GM19463 (cell line): ENCODE results near the gene BCL7A.

ENCODE experiments used
- ATAC-seq: cut with Tn5 transposase; IDR thresholded peaks from one replicate; pipeline ENCODE4 v1.9.1; 2021; ENCODE audit warnings: mild to moderate bottlenecking, moderate library complexity; ENCODE audit not compliant: unreplicated experiment

BCL7A gene

GRCh38 chr12:121996945-121997612 lies 24.6 kb upstream of the BCL7A start:
- ATAC-seq, result no peak

GRCh38 chr12:122001466-122002209 lies 20.0 kb upstream of the BCL7A start:
- ATAC-seq, result no peak

- ATAC-seq, result no peak
Measured at GRCh38 chr12:122003651-122004611, 17.8 kb upstream of the BCL7A start.

- ATAC-seq, result no peak
Measured at GRCh38 chr12:122004633-122005071, 17.0 kb upstream of the BCL7A start.

GRCh38 chr12:122005252-122005776 lies 16.4 kb upstream of the BCL7A start:
- no peak for ATAC-seq

GRCh38 chr12:122006186-122006926 lies 15.3 kb upstream of the BCL7A start:
- no peak for ATAC-seq

GRCh38 chr12:122009741-122010140 lies 11.9 kb upstream of the BCL7A start:
- ATAC-seq, result no peak

GRCh38 chr12:122012184-122012583 lies 9.5 kb upstream of the BCL7A start:
- ATAC-seq, result no peak

- ATAC-seq, result no peak
Measured at GRCh38 chr12:122013136-122013535, 8.5 kb upstream of the BCL7A start.

GRCh38 chr12:122013791-122014590 lies 7.7 kb upstream of the BCL7A start:
- no peak for ATAC-seq

- ATAC-seq, result no peak
Measured at GRCh38 chr12:122014781-122015180, 6.9 kb upstream of the BCL7A start.

GRCh38 chr12:122018457-122018856 lies 3.2 kb upstream of the BCL7A start:
- ATAC-seq, result no peak

GRCh38 chr12:122018937-122019336 lies 2.7 kb upstream of the BCL7A start:
- ATAC-seq, result no peak

GRCh38 chr12:122020795-122021192 lies 890 bp upstream of the BCL7A start:
- ATAC-seq, result no peak

- ATAC-seq, result no peak
Measured at GRCh38 chr12:122021193-122021821, 377 bp upstream of the BCL7A start.

- no peak for ATAC-seq
Measured at GRCh38 chr12:122022393-122023338, 982 bp downstream of the BCL7A start.

- no peak for ATAC-seq
Measured at GRCh38 chr12:122023339-122024131, 1.9 kb downstream of the BCL7A start.
